ENCODE results near the gene BMP8A.

Gene BMP8A

DNA sequence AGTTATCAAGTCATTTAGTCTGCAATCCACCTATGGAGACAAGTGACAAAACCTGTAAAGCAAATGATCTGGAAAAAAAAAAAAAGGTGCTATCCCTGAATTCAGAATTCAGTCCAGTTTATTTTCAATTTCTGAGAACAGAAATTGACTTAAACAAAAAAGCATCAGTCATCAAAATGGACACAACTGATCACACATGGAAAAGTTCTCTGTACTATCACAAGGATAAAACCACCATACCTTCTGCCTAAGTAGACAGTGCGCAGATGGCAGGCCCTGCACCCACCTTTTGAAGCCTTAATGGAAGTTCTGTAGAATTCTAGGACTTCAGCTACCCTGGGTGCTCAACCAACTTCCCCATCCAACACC, 81.6 kb downstream of the BMP8A start:
- DNase-seq, result no peak

- DNase-seq, result no peak
These were observed 82.5 kb downstream of the BMP8A start for GRCh38 chr1:39573736-39574624.

DNA sequence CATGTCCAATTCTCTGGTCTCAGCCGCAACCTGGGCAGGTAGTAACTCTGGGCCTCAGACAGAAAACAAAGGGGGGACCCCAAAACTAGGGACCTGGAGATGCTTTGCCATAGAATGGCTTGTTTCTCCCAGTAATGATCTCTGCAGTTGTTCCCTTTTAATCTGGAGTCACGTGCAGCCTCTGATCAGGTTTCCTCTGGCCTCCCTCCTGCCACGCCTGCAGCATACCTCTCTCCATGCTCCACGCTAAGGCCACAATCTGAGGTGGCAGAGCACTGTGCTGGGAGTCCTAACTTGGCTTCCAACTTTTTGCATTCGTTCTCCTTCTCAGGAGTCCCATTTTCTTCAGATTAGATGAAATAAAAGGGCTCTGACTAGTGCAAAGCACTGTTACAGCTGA, 83.2 kb downstream of the BMP8A start:
- DNase-seq, result no peak

Data from 8988T (cell line).